Prostate gland (tissue), 2 donors: ENCODE results near the gene POC1B. TPM values are rescaled to one million over a fixed set of nuclear protein-coding genes. Genes with fewer than 3 reads are reported as not detected.

Experiments
- DNase-seq: peaks from one replicate; pipeline ENCODE4 v3.0.0-alpha.2; 2019; ENCODE audit warnings: low spot score
- H3K27ac ChIP-seq, 2 donors: fragments of 200-600 bp; sonication (generic); 2 replicates each; pipeline ENCODE4 v1.5.1; 2017 to 2019
- H3K27me3 ChIP-seq: fragments of 200-600 bp; sonication (generic); replicated peaks from 2 replicates; pipeline ENCODE4 v1.5.1; 2019; ENCODE audit not compliant: insufficient read depth
- H3K36me3 ChIP-seq, 2 donors: fragments of 200-600 bp; sonication (generic); 1 replicate in 1 of 2; 2 replicates in 1 of 2; pipeline versions ENCODE4 v1.5.1 to v1.8.1; 2017 to 2019
- H3K4me1 ChIP-seq: fragments of 200-600 bp; sonication (generic); replicated peaks from 2 replicates; pipeline ENCODE4 v1.5.1; 2019
- H3K4me3 ChIP-seq, 2 donors: fragments of 200-600 bp; sonication (generic); 2 replicates each; pipeline ENCODE4 v1.5.1; 2017 to 2019
- H3K9me3 ChIP-seq: fragments of 200-600 bp; sonication (generic); 2 replicates; pipeline ENCODE4 v1.5.1; 2017
- CTCF ChIP-seq, 4 experiments: fragments of 200-600 bp in 2 of 4; fragments of 450-650 bp in 2 of 4; sonication (generic) in 2 of 4; IDR thresholded peaks; 1 replicate in 3 of 4; 2 replicates in 1 of 4; pipeline ENCODE4 v1.5.1; 2016 to 2019; ENCODE audit warnings: antibody characterized with exemption in 4 of 4, mild to moderate bottlenecking in 2 of 4, moderate library complexity in 2 of 4
- POLR2A ChIP-seq: fragments of 450-650 bp; IDR thresholded peaks from one replicate; pipeline ENCODE4 v1.6.1; 2016; ENCODE audit warnings: antibody characterized with exemption, mild to moderate bottlenecking
- POLR2AphosphoS5 ChIP-seq: sonication (generic); formaldehyde crosslinking; IDR thresholded peaks from one replicate; pipeline ENCODE4 v1.6.1; 2017; ENCODE audit warnings: antibody characterized with exemption
- WGBS: methylation state at CpG from one replicate; pipeline ENCODE4 v1.1.5; 2018; 5-methylcytosine and 5-hydroxymethylcytosine counted together
- intact Hi-C: fragments of 100-400 bp; cut with DNase I; formaldehyde crosslinking; loops from one replicate; pipeline ENCODE4 v1.14.2; 2022
- total RNA-seq, 2 donors: library from RNA; depleted of rRNA; stranded (reverse); fragments of >200 nt; gene quantifications; one replicate each; pipeline ENCODE4 v1.1.0, GENCODE V29; 2016

Gene POC1B
- total RNA-seq, 2 donors from 2014 or later = 11.1 to 15.8 TPM

DNA sequence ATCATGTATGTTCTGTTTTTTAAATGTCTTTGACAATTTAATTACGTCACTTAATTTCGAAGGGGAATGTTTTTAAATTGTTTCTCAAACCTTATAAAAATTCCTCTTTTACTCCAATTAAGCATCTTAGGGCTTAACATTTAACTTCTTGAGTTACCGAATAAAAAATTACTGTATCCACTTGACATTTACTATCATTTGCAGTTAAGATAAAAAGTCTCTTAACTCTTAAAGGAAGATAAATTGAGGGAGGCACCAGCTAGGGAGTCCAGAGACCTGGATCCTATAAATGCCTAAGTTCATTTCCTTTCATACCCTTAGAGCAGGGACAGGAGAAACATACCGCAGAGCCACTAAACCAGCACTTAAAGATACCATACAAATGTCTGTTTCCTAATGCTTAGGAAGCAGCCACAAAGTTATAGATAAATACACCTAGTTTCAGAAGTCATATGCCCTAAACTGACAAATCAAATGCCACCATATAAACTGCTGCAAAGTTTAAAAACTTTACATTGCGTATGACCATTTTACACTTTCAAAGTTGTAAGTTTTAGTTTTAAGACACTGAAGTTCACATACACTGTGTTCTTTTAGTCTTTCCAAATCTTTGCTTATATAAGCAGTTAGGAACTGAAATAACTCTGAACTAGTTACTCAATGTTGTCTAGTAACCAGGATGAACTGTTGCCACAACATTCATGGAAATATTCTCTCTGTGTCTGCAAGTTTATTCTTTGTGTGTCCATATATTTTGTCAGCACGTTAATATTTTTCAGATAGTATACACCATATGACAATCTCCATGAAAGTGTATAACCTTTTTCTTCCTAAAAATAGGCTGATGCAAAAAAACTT is 72.5 kb downstream of the POC1B start:
- intact Hi-C loops = loop anchor here (2.0 kb wide), 1 partner anchor 103 kb away; no protein-coding TSS in a partner anchor

GRCh38 chr12:89451841-89452251 is 74.0 kb downstream of the POC1B start:
- H3K4me1 ChIP-seq = no peaks in the 10 kb centered on the region
- no peaks in the 10 kb centered on the region for H3K27me3 ChIP-seq
- TF ChIP-seq POLR2AphosphoS5 (no peak), POLR2A (no peak), CTCF (IDR thresholded peaks at IDR 0.05) (no peak)
- no peak overlapping the region for H3K27ac ChIP-seq
- no peaks in the 10 kb centered on the region for H3K36me3 ChIP-seq
- no peak for DNase-seq
- intact Hi-C loops = loop anchor here (2.0 kb wide), 1 partner anchor 101 kb away; no protein-coding TSS in a partner anchor
- 49% methylated on average over 9 of the region's 9 CpGs for WGBS
- no peak overlapping the region for H3K4me3 ChIP-seq
- no peaks in the 10 kb centered on the region for H3K9me3 ChIP-seq

More for the DNA sequence above, 72.5 kb downstream of the POC1B start:
- Histone ChIP-seq H3K36me3 (no peaks in the 10 kb centered on the region), H3K27me3 (no peaks in the 10 kb centered on the region), H3K4me1 (no peaks in the 10 kb centered on the region), H3K9me3 (no peaks in the 10 kb centered on the region), H3K4me3 (no peak overlapping the region), H3K27ac (no peak overlapping the region)
- WGBS = 25% methylated on average over 6 of the region's 6 CpGs
- DNase-seq = no peak
- TF ChIP-seq POLR2A = no peak
- no peak for TF ChIP-seq POLR2AphosphoS5
- no peak for TF ChIP-seq CTCF (IDR thresholded peaks at IDR 0.05)

DNA sequence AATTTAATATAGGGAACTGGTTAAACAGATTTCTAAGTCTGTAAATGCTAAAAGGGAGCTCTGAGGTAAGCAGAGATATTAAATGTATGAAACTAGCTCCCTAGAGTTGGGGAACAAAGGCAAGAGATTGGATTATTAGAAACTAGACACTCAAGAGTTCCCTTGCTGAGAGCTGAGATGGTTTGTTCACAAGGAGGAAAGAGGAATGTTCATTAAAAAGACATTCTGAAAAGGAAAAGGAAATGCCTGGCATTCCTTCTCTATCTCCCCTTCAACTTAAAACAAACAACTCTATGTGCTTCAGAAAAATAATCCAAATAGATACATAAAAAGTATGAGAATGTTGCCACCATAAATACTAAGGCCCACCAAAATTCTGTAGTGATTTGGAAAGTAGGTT is 74.9 kb downstream of the POC1B start:
- Histone ChIP-seq H3K36me3 (no peaks in the 10 kb centered on the region), H3K4me3 (no peak overlapping the region), H3K27me3 (no peaks in the 10 kb centered on the region), H3K9me3 (no peaks in the 10 kb centered on the region), H3K4me1 (no peaks in the 10 kb centered on the region), H3K27ac (no peak overlapping the region)
- intact Hi-C loops = no loop called here
- TF ChIP-seq CTCF (IDR thresholded peaks at IDR 0.05) (no peak), POLR2AphosphoS5 (no peak), POLR2A (no peak)
- DNase-seq = no peak

DNA sequence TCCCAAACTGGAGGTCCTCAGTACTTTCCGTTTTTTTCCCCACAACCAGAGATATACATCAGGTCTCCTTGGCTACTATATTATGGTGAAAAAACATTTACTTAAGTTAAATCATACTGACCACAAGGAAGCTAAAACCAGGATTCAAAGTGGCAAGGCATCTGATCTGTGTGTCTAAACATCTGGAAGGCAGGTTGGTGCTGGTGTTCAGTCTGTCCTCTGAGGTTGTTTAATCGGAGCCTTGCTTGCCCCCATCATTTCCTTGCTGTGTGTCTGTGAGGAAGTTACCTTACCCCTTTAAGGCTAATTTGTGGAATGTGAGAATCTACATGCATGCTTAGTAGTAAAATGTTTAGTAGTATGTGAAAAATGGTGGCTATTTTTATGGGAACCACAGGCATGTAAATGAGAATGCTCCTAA is 76.9 kb downstream of the POC1B start:
- Histone ChIP-seq H3K27ac (no peak overlapping the region), H3K4me1 (no peaks in the 10 kb centered on the region), H3K4me3 (no peak overlapping the region), H3K27me3 (no peaks in the 10 kb centered on the region), H3K9me3 (no peaks in the 10 kb centered on the region), H3K36me3 (no peaks in the 10 kb centered on the region)
- intact Hi-C loops = no loop called here
- 92% methylated on average over 2 of the region's 2 CpGs for WGBS
- no peak for TF ChIP-seq POLR2AphosphoS5
- no peak for TF ChIP-seq POLR2A
- no peak for TF ChIP-seq CTCF (IDR thresholded peaks at IDR 0.05)
- DNase-seq = no peak

GRCh38 chr12:89448526-89448925 is 77.3 kb downstream of the POC1B start:
- intact Hi-C loops = no loop called here
- Histone ChIP-seq H3K9me3 (no peaks in the 10 kb centered on the region), H3K36me3 (no peaks in the 10 kb centered on the region), H3K4me3 (no peak overlapping the region), H3K27ac (no peak overlapping the region), H3K4me1 (no peaks in the 10 kb centered on the region), H3K27me3 (no peaks in the 10 kb centered on the region)
- DNase-seq = no peak
- TF ChIP-seq POLR2AphosphoS5 (no peak), POLR2A (no peak)
